LHCN-M2 (cell line): ENCODE results near the gene EGF. TPM values are rescaled to one million over a fixed set of nuclear protein-coding genes. Genes with fewer than 3 reads are reported as not detected.

ENCODE experiments used
- DNase-seq: peaks from one replicate; pipeline ENCODE4 v3.0.0-alpha.2; 2012; ENCODE audit warnings: low read depth
- total RNA-seq: library from RNA; depleted of rRNA; stranded (reverse); fragments of >200 nt; gene quantifications from 2 replicates; pipeline ENCODE4 v1.2.3, GENCODE V29; 2014

EGF gene
- total RNA-seq, 1 experiment from 2014 or later = 0.86 TPM

DNA sequence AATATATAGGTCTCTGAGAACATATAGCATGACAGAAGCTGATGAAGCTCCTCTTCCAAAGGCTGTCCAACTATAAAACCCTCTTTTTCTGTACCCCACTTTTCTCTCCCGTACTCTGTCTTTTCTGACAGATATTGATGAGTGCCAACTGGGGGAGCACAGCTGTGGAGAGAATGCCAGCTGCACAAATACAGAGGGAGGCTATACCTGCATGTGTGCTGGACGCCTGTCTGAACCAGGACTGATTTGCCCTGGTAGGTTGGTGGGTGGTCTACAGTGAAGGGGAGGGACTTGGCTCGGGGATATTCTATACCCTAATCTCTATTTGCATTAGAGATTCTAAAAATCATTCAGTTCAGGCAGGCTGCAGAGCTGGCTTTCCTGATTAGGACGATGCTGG, 80.4 kb downstream of the EGF start:
- peak; percentile 64 for DNase-seq

DNA sequence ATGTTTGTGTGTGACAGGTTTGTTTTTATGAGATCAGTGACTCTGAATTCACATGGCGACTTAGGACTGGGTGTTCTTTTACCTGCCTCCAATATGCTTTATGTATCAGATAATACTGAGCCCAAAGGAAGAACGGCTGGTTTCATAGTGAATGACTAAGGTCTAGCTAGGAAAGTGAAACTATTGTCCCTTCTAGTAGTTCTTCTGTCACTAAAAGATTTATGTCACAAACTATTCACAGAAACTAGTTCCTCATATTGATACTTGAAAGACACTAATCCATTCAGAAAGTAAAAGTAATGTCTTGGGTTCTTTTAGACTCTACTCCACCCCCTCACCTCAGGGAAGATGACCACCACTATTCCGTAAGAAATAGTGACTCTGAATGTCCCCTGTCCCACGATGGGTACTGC, 81.7 kb downstream of the EGF start:
- DNase-seq = no peak

DNA sequence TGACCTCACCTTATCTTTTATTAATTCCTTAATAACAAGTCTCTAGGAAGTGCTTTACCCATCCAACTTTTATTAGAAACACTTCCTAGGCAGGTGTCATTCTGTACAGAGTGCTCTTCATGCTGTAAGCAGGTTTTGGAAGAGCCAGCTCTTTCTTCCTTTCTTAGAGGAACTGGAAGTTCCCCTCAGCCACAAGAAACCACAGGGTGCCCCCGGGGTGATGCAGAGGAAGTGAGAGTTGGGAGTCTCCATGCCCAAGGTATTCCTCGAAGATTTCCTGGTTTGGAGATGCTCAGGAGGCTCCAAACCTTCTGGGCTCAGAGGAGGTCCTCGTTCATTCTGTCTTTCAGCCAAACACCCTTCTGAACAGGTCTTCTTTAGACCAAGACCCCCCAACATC, 83.8 kb downstream of the EGF start:
- no peak for DNase-seq

DNA sequence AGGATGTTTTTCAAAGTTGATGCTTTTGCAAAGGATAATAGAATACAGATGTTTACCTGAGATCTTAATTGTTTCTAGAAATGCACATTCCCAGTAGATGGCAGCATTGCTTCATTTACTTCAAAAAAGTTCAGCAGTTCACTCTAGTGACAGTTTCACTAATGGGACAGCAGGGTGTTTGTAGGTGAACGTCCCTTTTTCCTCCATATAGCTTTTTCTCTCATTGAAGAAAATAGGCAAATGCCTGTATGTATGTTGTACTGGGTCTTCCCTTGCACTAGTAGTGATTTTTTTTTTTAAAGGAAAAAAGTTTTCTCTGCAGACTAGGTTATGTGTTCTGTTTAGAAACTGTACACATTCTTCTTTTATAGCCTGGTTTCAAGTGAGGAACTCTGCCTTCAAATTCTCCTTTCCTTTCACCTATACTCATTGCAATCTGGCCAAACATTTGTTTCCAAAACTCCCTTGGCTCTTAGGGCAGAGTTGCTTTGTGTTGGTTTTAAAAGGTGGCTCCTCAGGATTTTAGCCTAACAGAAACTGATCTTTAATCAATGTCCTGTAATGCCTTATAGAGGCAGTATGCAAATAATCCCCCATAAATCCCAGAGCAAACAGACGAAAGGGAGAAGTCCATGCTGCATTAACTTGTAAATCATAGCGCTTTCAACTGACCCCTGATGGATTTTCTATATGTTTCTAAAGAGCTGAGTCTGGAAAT, 86.3 kb downstream of the EGF start:
- peak; percentile 66 for DNase-seq

DNA sequence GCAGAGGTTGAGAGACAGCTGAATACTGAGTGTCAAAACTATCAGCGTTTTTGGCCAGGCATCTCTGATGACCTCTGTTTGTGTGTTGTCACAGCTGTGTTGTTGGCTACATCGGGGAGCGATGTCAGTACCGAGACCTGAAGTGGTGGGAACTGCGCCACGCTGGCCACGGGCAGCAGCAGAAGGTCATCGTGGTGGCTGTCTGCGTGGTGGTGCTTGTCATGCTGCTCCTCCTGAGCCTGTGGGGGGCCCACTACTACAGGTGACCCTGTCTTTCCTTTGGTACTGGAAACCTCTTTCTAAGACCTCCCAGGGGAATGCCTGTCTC, 86.9 kb downstream of the EGF start:
- DNase-seq = no peak

DNA sequence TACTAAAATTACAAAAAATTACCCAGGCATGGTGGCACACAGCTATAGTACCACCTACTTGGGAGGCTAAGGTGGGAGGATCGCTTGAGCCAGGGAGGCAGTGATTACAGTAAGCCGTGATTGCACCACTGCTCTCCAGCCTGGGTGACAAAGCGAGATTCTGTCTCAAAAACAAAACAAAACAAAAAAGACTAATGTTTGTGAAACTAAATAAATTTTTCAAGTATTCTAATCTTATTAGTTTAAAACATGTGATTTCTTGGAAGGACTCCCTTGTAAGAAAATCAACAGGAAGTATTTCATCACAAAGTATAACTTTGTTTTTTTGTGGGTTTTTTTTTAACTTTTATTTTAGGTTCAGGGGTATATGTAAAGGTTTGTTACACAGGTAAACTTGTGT, 89.6 kb downstream of the EGF start:
- no peak for DNase-seq

DNA sequence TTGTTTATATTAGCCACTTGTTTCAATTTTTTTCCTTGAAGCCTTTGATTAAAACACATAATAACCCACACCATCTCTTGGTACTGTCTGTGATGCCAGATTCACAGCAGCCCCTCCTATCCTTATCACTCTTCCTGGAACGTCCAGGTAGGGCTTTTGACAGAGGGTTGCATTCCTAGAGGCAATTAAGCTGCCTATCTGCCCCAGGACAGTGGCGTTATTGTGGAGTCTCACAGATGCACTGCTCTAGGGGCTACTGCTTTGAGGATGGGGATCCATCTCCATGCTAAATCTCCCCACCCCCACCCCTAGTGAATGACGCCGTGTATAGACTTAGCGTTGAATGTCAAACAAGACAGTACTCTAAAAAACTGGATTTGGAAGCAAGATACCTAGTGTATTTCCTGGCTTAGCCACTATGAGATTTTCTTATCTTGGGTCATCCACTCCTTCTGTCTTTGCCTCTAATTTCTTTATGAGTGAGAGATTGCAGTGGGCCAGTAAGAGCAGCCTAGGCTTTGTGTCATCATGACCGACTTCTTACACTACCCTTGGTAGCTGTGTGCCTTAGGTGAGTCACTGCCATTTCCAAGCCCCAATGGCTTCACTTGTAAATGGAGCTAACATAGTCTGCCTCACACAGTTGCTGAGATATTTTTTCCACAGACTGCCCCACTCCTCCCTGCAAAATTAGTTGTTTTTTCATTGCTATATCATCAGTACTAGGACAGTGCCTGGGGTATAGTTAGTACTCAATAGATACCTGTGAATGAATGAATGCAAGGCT, 90.9 kb downstream of the EGF start:
- DNase-seq = no peak

DNA sequence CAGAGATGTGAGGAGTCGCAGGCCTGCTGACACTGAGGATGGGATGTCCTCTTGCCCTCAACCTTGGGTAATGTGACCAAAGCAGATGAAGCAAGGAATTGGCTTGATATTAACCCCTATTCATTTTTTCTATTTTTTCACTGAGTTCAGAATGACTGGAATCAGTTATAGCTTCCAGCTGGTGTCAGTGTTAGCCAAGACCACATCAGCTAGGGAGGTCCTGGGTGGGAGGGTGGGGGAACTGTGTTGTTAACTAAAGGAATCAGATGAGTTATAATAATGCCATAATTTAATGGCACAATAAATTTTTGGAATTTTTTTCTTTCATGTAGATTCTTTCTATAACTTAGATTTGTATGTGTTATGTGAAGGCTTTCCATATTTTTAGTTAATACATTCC, 91.9 kb downstream of the EGF start:
- DNase-seq = no peak

DNA sequence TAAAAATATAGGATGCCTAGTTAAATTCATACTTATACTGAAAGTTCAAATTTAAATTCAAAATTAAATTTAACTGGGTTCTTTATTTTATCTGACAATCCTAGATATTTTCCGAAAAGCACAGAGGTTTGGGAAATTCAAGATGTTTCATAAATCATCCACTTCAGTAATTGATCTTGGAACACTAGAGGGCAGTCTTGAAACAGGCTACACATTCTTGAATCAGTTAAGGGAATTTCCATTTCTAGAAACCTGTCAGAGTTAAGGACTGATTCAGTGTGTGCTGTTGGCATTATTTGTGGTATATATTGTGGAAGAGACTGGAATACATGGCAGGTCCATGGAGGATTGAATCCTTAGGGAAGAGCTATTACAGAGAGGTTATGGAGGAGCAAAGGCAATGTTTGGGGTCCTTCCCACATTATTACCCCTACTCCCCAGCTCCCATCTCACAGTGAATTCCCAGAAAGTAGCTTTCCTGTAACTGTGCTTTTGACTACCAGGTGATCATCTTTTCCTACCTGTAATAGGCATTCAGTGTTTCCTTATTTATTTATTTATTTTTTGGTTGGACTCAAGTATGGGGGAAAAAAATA, 92.9 kb downstream of the EGF start:
- peak; percentile 64 for DNase-seq

DNA sequence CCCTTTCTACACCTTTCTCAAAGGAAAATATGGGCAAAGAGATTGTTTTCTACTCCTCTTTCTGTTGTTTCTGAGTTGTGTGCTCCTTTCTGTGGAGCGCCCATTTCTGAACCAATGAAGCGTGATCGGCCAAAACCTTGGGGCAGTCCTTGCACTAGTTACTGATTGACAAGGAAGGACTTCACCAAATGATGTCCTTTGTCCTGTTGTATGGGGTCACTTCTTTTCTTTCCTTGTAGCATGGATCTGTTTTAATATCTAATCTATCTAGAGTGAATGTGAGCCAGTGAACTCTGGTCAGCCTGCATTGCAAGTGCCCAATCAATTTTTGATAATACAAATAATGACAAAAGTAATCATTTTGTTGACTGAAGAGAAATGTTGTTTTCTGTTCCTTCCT, 94.5 kb downstream of the EGF start:
- DNase-seq = no peak

DNA sequence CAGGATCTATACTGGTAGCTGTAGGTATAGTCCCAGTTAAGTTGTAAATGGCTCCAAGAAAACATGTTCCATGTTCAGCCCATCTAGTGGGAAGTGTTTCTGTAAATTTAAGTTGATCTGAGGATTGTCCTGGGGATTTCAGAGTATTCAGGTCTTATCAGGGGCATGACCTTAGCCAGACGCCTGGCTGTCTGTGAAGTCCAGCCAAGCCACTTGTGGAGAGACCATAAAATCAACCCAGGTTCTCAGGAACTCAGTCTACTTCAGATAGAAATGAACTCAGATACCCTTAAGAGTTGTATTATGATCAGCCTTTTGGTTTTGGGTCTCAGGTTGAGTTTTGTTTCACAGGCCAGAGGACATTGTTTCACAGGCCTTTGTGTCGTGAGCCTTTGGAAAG, 95.9 kb downstream of the EGF start:
- DNase-seq = no peak

DNA sequence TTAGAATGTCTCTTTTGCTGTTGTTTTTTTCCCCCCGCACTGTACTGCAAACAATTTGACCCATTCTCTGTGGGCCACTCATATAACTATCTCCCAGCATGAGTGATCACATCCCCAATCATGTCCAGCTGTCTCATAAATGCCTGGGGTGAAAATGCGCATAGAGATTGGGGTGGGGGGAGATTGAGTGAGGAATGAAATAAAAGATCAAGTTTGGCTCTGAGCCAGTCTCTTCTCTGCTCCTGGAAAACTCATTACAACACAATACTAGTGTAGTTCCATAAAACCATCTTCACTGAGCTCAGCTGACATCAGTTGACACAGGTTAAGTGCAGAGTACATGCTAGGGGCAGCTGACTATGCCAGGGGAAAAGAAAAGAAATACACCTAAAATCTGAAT, 96.9 kb downstream of the EGF start:
- DNase-seq = no peak

DNA sequence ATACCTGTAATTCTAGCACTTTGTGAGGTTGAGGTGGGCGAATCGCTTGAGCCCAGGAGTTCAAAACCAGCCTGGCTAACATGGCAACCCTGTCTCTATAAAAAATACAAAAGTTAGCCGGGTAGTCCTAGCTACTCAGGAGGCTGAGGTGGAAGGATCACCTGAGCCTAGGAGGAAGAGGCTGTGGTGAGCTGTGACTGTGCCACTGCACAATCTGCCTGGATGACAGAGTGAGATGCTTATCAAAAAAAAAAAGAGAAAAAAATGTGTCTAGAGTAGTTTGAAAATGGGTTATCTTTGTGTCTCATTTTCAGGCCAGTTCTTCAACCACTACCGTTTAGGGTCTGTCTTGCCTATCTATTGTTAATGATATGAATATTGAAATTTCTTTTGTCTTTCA, 98.1 kb downstream of the EGF start:
- DNase-seq = no peak

DNA sequence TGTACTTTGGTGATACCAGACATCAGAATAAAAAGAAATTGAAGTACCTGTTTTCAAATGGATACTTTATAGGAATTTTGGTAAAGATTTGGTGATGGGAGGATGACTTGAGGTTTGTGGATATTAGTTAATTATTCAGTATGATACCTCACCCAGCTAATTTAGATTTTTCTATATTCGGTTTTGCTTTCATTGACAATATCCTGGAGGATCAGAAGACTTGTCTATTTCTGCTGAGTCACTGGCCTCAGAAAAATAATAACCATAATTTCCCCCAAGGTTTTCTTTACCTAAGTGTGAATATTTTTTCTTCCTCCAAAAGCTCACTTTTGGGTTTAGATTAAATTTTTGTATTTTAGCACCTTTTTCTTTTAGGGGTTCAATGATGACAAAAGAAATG, 100.2 kb downstream of the EGF start:
- DNase-seq = no peak

DNA sequence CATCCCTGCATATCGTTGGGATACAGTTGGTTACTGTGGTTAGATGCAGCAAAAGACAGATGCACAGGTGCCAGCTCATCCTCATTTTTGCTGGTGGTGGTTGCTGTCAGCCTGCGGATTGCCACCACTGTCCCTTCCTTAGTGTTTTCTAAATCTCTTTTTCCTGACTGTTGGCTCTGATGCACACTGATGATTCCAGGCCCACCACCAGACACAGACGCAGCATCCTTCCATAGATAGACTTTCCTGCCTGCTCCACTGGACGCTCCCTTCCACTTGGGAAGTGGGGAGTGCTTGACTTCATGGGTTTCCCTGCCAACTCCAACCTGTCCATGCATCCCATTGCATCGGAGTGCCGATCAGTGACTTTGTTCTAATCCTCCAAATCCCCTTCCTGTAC, 101.5 kb downstream of the EGF start:
- no peak for DNase-seq

DNA sequence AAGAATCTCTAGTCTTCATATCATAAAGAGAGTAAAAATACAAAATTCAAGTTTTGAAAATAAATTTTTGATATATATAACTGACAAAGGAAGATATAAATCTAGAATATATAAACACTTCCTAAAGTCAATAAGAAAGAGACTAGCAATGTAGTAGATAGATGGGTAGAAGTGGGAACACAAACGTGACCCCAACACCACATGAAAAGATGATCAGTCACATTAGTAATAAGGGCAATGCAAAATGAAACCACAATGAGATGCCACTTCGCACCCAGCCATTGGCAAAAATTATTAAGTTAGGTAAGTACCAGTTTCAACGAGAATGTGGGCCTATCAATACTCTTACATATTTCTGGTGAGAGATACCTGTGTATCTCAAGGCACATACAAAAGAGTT, 106.5 kb downstream of the EGF start:
- DNase-seq = no peak

DNA sequence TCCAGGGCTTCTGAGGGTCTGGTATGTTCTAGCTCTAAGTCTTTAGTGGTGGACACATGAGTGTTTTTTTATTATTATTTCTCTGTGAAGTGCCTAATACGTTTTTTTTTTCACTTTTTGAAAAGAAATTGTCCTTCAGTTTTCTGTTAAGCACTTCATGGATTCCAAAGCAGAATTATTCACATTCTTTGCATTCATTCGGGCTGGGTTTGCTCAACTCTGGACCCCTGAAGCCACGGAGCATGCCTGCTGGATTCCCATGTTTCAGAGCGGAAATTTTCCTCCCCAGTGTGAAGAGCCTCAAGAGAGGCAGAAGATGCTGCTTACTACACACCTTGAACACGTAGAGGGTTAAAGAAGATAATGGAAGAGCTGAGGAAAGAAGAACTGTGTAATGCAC, 107.5 kb downstream of the EGF start:
- no peak for DNase-seq

DNA sequence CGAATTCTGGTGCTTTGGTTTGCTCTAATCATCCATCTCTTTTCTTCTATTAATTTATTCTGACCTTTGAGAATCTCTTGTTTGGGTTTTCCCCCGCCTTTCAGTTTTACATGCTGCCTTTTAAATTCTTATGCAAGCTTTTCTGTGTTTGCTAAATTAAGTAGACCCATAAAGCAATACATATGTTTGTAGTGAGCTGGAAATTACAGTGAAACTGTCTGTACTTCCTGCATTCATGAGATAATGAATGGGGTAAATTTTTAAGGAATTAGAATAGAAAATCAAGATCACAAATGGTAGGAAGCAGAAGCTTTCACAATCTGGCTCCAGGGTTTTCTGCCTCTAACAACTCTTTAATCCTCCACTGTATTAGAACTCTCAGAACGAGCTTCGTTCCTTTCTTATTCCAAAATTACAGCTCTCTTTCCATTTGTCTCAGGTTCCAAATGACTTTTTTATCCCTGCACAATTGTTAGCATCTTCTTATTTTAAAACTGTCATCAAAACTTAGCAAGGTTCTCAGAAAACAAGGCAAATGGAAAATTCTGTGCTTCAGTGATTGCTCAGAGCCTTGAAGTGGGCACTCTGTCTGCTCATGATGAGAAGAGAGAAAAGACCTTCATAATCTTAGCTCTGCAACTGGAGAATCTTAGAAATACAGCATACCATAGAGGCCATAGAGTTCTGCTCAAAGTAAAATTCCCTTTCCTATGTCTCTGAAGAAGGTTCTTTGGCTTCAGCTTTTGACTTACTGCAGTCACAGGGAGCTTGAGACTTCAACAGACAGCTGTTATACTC, 108.2 kb downstream of the EGF start:
- DNase-seq = no peak

DNA sequence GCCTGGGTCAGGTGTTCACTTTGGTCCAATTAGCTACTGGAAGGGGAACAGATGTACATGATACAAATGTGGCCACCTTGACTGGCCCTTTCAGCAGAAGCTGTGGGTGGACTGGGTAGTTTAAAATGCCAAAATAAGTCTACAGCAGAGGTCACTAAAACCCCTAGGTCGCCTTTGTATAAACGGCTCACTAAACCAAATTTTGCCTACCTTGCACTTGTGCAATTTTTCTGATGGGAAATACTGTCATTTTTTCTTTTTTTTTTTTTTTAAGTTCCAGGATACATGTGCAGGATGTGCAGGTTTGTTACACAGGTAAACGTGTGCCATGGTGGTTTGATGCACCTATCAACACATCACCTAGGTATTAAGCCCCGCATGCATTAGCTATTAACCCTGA, 109.8 kb downstream of the EGF start:
- DNase-seq = no peak

DNA sequence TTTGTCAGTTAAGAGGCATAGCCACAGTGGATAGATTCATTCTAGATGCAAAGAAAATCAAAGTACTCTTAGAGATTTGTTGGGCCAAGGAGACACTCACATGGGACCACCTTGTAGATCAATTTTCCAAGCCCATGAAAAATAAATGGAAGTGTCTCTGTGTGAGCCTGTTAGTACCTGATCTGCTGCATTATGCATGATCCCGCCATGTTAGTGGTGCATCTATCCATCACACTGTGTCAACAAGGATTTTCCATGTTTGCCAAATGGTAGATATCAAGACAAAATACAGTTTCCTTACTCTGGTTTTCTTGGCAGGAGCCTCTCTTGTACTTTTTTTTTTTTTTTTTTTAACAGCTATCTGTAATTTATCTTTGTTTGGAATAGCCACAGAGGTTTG, 112.4 kb downstream of the EGF start:
- DNase-seq = no peak

DNA sequence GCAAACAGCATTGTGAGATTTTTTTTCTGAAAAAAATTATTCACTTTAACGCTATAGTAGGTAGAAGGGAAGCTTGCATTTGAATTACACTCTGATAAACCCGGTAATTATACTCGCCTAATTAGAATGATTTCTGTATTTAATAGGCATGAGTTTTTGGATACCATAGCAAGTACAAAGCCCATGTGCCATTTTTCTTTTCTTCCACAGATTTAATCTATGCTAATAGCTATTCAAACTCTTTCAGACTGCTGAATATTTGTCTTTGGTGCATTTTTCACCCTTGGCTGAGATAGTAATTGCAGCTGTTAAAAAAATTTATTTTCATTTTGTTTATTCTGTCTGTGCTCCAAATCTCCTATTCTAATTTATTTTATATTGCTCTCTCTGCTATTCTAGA, 113.0 kb downstream of the EGF start:
- no peak for DNase-seq

DNA sequence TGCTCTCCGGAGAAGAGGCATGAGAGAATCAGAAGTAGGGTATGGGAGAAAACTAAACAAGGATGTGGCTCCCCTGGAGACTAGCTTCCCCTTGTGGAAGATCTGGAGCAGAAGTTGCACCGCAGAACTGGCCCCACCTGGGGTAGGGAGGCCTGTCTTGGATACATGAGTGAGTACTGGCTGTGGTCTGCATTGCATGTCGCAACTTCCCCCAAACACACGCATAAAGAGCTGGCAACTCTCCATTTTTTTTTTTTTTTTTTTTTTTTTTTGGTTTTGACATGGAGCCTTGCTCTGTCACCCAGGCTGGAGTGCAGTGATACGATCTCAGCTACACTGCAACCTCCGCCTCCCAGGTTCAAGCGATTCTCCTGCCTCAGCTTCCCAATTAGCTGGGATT, 119.9 kb downstream of the EGF start:
- no peak for DNase-seq
